NCI-H526 (cell line): ENCODE data around the gene ZDHHC1.
A peak's percentile ranks its signal among the peaks of the same experiment; 100 is the strongest.
"Not testable (repeated sequence)": the region's sequence is repeated elsewhere in the genome, so short reads cannot be mapped to it uniquely, and the experiment has no call there.

Experiments
- DNase-seq, 2 experiments: peaks; one replicate each; lab custom pipeline; 2025; lab: John Stamatoyannopoulos, UW

The ZDHHC1 gene

DNA sequence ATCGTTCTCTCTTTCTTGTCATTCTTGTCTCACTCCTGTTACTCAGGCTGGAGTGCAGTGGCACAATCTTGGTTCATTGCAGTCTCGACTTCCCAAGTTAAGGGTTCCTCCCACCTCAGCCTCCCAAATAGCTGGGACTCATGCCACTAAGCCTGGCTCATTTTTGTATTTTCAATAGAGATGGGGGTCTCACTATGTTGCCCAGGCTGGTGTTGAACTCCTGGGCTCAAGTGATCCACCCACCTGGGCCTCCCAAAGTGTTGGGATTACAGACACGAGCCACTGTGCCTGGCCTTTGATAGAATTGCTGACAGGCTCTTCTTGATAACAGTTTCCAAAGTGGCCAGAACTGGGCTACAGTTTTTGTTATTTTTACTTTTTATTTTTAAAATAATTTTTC lies 55.2 kb downstream of the ZDHHC1 start:
- DNase-seq = no peak

- DNase-seq = not testable (repeated sequence)
Observed at GRCh38 chr16:67359540-67360269, 56.6 kb downstream of the ZDHHC1 start.

DNA sequence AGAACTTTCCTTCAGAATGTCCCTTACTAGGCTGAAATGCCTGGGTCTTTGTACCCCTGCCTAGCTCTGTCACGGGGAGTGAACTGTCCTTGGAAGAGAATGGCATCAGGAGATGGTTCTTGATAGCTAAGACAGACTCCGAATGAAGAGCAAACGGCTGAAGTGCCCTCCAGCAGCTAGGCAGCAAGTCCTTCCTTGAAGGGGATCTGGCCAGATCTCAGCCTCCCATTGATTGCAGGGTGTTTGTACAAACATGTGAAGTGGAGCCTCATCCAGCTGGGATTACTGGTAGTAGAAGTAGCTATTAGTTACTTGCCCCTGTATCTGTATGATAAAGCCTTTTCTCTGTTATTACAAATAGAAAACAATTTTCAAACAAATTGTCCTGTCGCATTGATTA lies 58.7 kb downstream of the ZDHHC1 start:
- no peak for DNase-seq

DNA sequence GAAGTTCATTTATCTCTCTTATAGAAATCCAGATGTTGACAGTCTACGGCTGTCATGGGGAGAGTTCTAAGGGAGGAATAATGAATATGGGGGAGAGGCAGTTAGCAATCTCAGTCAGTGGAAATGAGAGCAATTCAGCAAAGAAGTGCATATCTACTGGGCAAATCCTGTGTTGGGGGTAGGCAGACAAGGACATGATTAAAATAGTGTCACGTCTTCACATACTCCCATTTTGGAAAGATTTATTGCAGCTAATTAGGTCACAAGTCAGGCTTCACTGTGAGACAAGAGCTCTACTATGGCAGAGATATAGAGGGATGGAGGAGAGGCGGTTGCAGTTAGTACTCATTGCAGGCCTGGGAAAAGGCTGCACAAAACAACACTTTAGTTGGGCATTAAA lies 59.9 kb downstream of the ZDHHC1 start:
- DNase-seq = no peak

- DNase-seq = not testable (repeated sequence)
Observed at GRCh38 chr16:67352463-67352862, 63.8 kb downstream of the ZDHHC1 start.

- no peak for DNase-seq
Observed at GRCh38 chr16:67350324-67350723, 66.0 kb downstream of the ZDHHC1 start.

DNA sequence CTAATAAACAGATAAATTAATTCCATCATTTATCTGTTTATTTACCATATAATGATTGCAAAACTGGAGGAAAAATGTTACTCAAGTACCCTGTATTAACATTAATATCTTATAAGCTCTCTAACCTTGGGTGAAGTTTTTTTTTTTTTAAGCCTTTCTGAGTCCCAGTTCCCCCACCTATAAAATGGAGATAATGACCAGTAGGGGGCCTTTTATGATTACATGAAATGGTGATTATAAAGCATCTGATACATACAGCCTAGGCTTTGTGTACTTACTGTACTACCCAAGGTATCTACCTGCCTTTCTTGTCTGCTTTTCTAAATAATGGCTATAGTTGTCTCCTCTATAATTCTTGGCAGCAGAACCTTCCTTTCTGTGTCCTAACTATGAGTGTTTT lies 67.1 kb downstream of the ZDHHC1 start:
- peak in 1 of 2 experiments; percentile 54 for DNase-seq

DNA sequence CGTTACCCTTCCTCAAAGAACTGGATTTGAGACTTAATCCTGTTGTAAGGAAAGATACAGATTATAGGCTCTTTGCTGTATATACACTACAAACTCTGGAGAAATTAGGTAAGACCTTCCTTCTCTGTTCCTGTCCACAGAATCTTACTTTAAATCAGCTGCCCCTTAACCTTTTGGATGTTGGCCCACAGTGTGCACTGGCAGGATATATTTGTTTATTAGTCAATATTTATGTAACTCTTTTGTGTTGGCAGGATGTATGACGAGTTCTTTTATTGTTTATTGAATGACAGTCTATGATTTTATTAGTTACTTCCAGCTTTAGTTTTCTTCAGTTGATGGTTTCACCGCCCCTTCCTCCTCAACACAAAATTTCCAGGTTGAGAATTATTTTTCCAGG lies 69.9 kb downstream of the ZDHHC1 start:
- no peak for DNase-seq

- no peak for DNase-seq
Observed at GRCh38 chr16:67345401-67345800, 70.9 kb downstream of the ZDHHC1 start.
